ENCODE measurements around the gene CYP4F12.

CYP4F12 gene

DNA sequence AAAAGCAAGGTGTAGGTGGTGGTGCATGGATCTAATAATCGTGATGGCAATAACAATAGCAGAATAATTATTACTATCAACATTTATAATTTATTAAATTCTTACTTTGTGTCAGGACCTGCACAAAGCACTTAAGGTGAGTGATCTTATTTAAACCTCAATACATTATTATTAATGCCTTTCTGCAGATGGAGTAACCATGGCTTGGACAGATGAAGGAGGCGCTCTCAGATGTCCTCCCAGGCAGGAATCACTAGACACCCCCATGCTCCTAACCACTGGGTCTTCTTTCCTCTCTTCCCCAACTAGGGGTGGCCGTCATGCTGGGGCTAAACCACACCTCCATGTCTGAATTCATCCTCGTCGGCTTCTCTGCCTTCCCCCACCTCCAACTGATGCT is 54.8 kb downstream of the CYP4F12 start, which contains the start of gene OR10H2:
TSS of gene OR10H2 (plus strand) at position 301 of the 400 bp plus-strand sequence. CDS start at position 321, 20 bp downstream.
- TF ChIP-seq, protein P1, sequence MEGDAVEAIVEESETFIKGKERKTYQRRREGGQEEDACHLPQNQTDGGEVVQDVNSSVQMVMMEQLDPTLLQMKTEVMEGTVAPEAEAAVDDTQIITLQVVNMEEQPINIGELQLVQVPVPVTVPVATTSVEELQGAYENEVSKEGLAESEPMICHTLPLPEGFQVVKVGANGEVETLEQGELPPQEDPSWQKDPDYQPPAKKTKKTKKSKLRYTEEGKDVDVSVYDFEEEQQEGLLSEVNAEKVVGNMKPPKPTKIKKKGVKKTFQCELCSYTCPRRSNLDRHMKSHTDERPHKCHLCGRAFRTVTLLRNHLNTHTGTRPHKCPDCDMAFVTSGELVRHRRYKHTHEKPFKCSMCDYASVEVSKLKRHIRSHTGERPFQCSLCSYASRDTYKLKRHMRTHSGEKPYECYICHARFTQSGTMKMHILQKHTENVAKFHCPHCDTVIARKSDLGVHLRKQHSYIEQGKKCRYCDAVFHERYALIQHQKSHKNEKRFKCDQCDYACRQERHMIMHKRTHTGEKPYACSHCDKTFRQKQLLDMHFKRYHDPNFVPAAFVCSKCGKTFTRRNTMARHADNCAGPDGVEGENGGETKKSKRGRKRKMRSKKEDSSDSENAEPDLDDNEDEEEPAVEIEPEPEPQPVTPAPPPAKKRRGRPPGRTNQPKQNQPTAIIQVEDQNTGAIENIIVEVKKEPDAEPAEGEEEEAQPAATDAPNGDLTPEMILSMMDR (IDR thresholded peaks at IDR 0.05; ENCODE audit: low read depth, low read length, missing control alignments): no peak
- no peak within 1 kb of the TSS for H3K4me3 ChIP-seq (replicated peaks; ENCODE audit: low read depth, low read length)
- no peak for DNase-seq (ENCODE audit: extremely low read depth, low read depth)

DNA sequence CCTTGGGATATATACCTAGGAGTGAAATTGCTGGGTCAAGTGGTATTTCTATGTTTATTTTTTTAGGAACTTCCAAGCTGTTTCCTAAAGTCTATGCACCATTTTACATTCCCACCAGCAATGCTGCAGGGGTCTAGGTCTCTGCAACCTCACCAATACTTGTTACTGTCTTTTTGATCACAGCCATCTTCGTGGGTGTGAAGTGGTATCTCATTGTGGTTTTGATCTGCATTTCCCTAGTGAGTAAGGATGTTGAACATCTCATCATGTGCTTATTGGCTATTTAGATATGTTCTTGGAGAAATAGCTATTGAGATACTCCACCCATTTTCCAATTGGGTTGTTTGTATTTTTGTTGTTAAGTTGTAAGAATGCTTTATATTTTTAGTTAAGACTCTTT is 57.7 kb downstream of the CYP4F12 start:
- TF ChIP-seq, protein P1 (IDR thresholded peaks at IDR 0.05; ENCODE audit: low read depth, low read length, missing control alignments): no peak
- no peak for DNase-seq (ENCODE audit: extremely low read depth, low read depth)
- no peak overlapping the region for H3K4me3 ChIP-seq (replicated peaks; ENCODE audit: low read depth, low read length)

DNA sequence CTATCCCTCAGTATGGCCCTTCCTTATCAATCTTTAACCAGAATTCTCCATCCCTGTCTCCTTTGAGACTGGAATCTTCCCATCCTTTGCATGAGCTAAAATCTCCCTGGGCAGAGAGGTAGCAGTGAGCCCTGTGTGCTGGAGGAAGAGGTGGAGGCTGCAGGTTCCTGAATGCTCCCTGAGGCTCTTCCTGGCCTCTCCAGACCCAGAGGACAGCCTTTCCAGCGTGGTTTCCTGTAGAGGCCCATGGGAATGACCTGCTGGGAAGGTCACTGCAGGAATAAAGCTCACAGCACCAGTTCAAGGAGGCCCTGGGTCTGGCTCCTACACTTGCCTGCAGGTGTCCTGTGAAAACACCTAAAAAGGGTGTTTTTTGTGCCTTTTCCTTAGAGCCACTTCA is 59.5 kb downstream of the CYP4F12 start:
- H3K4me3 ChIP-seq (replicated peaks; ENCODE audit: low read depth, low read length): no peak overlapping the region
- DNase-seq (ENCODE audit: extremely low read depth, low read depth): no peak
- TF ChIP-seq, protein P1 (IDR thresholded peaks at IDR 0.05; ENCODE audit: low read depth, low read length, missing control alignments): no peak

DNA sequence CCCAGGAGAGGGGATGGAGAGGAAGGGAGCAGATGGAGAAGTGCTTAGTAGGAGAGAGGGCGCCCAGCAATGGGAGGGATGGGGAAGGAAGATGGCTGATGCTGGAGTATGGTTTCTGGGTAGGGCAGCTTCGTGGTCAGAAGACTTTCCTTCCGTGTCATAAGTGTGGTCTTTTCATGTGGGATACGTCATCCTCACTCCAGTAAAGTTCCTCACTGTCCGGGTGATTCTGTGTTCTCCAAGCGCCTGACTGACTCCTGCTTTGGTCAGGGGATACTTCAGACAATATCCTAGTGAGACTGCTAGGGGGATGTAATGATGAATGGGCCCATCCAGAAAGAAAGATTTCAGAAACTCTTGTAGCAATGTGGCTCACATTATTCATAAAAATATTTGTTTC is 61.0 kb downstream of the CYP4F12 start:
- TF ChIP-seq, protein P1 (IDR thresholded peaks at IDR 0.05; ENCODE audit: low read depth, low read length, missing control alignments): no peak
- no peak overlapping the region for H3K4me3 ChIP-seq (replicated peaks; ENCODE audit: low read depth, low read length)
- no peak for DNase-seq (ENCODE audit: extremely low read depth, low read depth)

DNA sequence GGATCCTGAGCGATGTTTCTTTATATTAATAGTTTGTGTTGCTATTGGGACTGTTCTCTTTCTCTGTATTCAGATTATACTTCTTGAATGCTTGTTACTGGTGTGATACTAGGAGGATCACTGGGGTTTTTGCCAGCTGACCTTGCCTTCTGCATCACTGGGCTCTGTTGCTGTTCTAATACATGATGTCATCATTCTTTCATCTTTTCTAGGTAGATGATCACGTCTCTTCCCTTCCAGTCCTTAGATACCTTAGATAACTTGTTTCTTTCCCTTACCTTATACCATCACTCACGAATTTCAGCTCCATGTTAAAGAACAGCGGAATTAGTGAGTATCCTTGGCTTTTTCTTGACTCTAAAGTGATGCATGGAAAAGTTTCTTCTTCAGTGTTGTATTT is 64.8 kb downstream of the CYP4F12 start, which contains the start of gene OR10H3:
TSS of gene OR10H3 (plus strand) at position 264 of the 400 bp plus-strand sequence. CDS start 3,408 bp downstream, outside the sequence.
- H3K4me3 ChIP-seq (replicated peaks; ENCODE audit: low read depth, low read length): no peak within 1 kb of the TSS
- TF ChIP-seq, protein P1 (IDR thresholded peaks at IDR 0.05; ENCODE audit: low read depth, low read length, missing control alignments): no peak
- DNase-seq (ENCODE audit: extremely low read depth, low read depth): no peak

DNA sequence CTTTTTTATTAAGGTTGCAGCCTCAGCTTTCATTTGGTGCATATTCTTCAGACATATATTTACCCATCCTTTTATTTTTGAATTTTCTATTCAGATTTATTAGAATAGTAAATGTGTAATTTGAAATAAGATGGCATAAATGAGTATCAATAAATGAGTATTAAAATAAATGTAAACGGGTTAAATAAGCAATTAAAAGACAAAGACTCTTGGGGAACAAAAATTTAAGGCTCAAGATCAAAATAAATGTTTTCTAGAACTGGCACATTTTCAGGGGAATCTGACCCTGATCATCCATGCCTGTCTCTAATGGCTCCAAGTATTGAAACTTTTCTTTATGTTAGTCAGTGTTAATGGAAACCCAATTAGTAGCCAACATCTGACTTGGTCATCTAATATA is 67.9 kb downstream of the CYP4F12 start:
- TF ChIP-seq, protein P1 (IDR thresholded peaks at IDR 0.05; ENCODE audit: low read depth, low read length, missing control alignments): no peak
- DNase-seq (ENCODE audit: extremely low read depth, low read depth): no peak
- no peak overlapping the region for H3K4me3 ChIP-seq (replicated peaks; ENCODE audit: low read depth, low read length)

All from HFF-Myc (cell line).